ENCODE measurements around the gene TMEM151A. TPM values are rescaled to one million over a fixed set of nuclear protein-coding genes. Genes with fewer than 3 reads are reported as not detected.

Gene TMEM151A
- total and polyA plus RNA-seq, 8 donors = 0.17 to 0.47 (median 0.28) TPM; not detected in 1

DNA sequence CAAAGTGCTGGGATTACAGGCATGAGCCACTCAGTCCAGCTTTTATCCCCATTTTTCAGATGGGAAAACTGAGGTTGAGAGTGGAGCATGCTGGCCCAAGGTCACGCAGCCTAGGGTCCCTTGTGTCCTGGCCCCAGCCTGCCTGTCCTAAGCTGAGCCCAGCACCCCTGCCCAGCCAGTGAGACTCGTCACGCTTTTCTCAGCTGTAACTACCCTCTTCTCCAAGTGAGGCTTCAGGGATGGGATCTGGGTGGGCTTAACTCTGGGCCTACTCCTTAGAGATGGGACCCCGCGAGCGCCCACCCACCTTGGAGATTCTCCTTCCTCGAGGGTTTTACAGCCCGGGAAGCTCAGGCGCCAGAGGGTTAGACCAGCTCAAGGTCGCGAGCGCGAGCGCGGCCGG, 390 bp upstream of the TMEM151A start:
- H3K4me3 ChIP-seq = peak overlapping the region in 1 of 2 donors; percentile 39

DNA sequence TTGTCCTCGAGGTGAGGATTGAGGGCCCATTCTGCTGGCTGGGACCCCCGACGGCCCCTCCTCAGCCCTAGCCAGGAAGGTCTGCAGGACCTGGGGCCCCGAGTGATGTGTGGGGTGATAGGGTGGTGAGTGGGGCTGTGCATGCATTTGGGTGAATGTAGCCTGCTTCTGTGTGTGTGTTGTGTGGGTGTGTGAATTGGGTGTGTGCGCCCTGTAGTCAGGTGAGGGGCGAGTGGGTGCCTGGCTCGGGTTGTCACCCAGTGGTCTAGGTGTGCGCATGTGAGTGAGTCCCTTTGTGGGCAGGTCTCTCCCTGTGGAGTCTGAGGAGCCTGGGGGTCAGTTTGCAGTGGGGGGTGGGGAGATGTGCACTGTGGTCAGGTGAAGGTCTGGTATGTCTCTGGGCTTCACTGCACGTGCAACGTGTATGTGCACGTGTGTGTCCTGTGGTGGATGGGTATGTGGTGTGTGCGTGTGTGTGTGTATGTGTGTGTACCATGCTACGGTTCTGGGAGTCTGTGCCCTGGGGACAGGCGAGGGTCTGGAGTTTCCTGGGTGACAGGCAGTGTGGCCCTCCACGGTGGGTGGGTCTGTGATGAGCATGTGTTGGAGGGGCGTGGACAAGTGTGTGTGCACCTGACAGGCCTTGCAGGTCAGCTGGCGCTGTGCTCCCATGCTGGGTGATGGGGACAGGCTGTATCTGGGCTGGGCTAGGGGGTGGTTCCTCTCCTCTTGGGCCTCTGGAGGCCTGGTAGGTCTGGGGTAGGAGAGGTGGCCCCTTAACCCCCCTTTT, 1.0 kb downstream of the TMEM151A start:
- TF ChIP-seq CTCF (IDR thresholded peaks at IDR 0.05) = no peak
- no peak for DNase-seq
- Histone ChIP-seq H3K4me3 (no peak overlapping the region), H3K9me3 (no peaks in the 10 kb centered on the region), H3K27me3 (peaks cover 19 to 79% of the 10 kb centered on the region in 2 donors), H3K4me1 (peaks cover 14 to 26% of the 10 kb centered on the region in 2 donors), H3K36me3 (no peaks in the 10 kb centered on the region), H3K27ac (no peak overlapping the region)
- intact Hi-C loops (cut with DNase I) = no loop called here
- ATAC-seq = no peak

More for the DNA sequence above, 390 bp upstream of the TMEM151A start:
- no peak for TF ChIP-seq CTCF (IDR thresholded peaks at IDR 0.05)
- intact Hi-C loops (cut with DNase I) = no loop called here
- Histone ChIP-seq H3K27ac (no peak overlapping the region), H3K27me3 (peaks cover 19 to 66% of the 10 kb centered on the region in 2 donors), H3K36me3 (no peaks in the 10 kb centered on the region), H3K4me1 (peaks cover 16 to 33% of the 10 kb centered on the region in 2 donors), H3K9me3 (no peaks in the 10 kb centered on the region)
- ATAC-seq (no peak), DNase-seq (no peak)

DNA sequence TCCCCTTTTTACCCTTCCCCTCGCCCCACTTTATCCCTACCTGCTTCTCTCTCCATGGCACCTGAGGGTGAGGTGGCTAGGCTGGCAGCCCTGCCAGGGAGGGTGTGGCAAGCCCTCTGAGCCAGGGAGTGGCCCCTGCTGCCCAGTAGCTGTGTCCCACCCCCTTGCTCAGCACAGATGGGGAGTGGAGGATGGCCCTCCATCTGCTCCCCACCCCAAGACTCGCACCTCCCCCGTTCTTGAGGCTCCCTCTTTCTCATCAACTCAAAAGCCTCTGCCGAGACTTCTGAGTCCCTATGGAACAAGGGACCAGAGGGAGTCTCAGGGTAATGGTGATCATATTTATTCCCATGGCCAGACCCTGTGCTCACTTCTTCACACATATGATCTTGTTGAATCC, 1.7 kb downstream of the TMEM151A start:
- H3K27me3 ChIP-seq = peaks cover 19 to 79% of the 10 kb centered on the region in 2 donors

DNA sequence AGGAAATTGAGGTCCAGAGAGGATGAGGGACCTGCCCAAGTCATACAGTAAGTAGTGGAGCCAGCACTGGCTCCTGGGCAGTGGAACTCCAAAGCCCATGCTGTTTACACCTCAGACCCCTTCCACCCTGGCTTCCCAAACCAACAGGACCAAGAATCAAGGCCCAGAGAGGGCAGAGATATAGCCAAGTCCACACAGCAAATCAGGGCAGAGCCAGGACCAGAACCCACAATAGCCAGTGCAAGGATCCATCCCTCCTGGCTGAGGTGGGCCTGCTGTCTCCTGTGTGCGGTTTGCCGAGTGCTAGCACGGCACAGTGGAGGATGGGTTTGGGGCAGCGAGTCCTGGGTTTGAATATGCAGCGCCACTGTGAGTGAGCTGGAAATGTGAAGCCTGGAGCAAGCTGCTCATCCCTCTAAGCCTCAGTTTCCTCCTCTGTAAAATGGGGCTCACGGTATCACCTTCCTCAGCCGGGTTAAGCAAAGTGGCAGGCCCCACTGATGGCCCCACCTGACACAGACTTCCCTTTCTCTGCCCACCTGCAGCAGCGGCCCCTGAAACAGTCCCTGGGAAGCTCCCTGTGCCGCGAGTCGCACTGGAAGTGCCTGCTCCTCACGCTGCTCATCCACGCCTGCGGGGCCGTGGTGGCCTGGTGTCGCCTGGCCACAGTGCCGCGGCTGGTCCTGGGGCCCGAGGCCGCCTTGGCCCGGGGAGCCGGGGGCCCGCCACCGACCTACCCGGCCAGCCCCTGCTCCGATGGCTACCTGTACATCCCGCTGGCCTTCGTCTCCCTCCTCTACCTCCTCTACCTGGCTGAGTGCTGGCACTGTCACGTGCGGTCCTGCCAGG, 2.3 kb downstream of the TMEM151A start:
- TF ChIP-seq CTCF (IDR thresholded peaks at IDR 0.05) = no peak
- H3K9me3 ChIP-seq = no peaks in the 10 kb centered on the region
- peaks cover 19 to 79% of the 10 kb centered on the region in 2 donors for H3K27me3 ChIP-seq
- H3K4me1 ChIP-seq = peaks cover 7 to 18% of the 10 kb centered on the region in 2 donors
- intact Hi-C loops (cut with DNase I) = no loop called here
- H3K4me3 ChIP-seq = no peak overlapping the region
- DNase-seq (no peak), ATAC-seq (no peak)
- H3K27ac ChIP-seq = no peak overlapping the region
- H3K36me3 ChIP-seq = no peaks in the 10 kb centered on the region

More for the DNA sequence above, 1.7 kb downstream of the TMEM151A start:
- TF ChIP-seq CTCF (IDR thresholded peaks at IDR 0.05) = no peak
- peaks cover 8 to 20% of the 10 kb centered on the region in 2 donors for H3K4me1 ChIP-seq
- no peaks in the 10 kb centered on the region for H3K36me3 ChIP-seq
- no peak overlapping the region for H3K4me3 ChIP-seq
- intact Hi-C loops (cut with DNase I) = no loop called here
- no peak for ATAC-seq
- no peak overlapping the region for H3K27ac ChIP-seq
- H3K9me3 ChIP-seq = no peaks in the 10 kb centered on the region
- no peak for DNase-seq
